Inflammatory macrophage treated with lipopolysaccharide for 4 hours (primary cell): Measurements from ENCODE around the gene NANOG.
"Not testable (repeated sequence)": the region's sequence is repeated elsewhere in the genome, so short reads cannot be mapped to it uniquely, and the experiment has no call there.

Source experiments
- DNase-seq: peaks from one replicate; pipeline ENCODE4 v3.0.0-alpha.2; 2020

The NANOG gene

DNA sequence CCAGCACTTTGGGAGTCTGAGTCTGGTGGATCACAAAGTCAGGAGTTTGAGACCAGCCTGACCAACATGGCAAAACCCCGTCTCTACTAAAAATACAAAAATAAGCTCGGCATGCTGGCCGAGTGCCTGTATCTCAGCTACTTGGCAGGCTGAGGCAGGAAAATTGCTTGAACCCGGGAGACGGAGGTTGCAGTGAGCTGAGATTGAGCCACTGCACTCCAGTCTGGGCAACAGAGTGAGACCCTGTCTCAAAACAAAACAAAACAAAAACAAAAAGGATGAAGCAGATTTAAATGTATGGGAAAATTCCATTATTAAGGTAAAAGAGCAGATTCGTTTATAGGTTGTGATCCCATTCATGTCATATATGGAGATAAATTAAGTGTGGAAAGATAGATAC is 17.1 kb downstream of the NANOG start:
- DNase-seq, result not testable (repeated sequence)

DNA sequence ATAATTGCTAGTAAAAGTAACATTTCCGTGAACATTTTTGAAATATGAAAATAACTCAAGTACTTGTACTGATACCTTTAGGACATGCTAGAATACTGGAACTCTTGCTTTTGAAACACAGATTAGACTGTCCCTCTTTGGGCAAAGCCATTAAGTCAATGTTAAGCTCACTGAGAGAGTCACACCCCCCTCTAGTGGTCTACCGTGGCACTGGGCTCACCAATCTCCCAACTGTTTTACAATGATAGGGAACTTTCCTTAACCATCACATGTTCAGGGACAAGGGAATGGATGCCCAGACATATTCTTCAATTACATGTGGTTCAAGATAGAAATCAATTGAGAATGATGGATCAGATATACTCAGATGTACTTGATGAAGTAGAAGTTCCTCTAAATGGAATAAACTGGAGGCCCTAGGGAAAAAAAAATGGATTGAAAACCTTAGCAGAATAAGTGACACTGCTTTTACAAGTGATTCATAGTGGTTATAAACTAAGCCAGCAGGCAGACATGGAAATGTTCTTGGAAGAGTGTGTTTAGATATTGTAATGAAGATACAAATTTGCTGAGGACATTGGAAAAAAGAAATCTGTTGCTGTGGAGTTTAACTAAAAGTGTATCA is 17.8 kb downstream of the NANOG start:
- peak; percentile 65 for DNase-seq

DNA sequence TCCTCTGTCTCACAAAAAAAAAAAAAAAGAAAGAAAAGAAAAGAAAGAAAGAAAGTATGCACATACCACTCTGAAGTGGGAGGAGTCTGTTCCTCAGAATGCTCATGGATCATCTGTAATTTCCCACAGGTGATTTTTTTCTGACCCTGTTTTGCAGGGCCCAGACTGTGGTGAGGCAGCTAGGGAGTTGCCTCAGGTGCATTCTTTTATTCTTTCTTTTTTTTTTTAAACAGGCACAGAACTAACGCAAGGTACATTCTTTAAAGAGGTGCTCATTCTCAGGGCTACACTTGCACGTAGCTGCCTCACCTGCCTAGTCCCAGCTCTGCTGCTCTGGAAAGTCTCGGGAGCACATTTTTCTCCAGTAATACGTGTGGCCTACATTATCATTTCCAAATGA is 36.6 kb downstream of the NANOG start:
- DNase-seq, result not testable (repeated sequence)

DNA sequence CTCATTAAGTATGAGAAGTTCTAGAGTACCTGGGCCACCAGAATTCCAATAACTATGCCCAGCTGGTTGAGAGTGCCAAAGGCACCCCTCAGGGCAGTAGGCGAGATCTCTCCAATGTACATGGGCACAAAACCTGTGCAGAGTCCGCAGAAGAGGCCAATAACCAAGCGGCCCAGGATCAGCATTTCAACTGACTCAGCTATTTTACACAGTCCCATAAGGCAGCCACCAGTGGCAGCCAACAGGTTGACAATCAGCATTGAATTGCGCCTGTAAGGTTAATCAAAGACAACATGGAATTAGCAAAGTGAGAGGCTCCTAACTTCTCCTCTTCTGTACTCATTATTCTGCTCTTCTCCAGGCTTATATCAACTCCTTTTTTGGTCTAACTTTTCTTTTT is 40.5 kb downstream of the NANOG start:
- not testable (repeated sequence) for DNase-seq

- peak; percentile 73 for DNase-seq
These were observed 43.0 kb downstream of the NANOG start for GRCh38 chr12:7832059-7832696.

DNA sequence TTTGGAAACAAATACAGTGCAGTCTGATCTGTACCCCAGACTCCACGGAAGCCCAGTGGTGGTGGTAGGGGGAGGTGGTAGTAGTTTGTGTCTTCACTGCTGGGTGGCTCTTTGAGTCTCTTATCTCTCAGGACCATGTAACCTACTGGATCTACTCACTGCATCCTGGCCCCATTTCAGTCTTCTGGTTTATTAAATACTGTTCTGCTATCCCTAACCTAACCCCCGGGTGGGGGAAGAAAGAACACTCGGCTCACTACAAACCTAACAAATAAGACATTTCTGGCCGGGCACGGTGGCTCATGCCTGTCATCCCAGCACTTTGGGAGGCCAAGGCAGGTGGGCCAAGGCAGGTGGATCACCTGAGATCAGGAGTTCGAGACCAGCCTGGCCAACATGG is 44.0 kb downstream of the NANOG start:
- DNase-seq, result not testable (repeated sequence)

DNA sequence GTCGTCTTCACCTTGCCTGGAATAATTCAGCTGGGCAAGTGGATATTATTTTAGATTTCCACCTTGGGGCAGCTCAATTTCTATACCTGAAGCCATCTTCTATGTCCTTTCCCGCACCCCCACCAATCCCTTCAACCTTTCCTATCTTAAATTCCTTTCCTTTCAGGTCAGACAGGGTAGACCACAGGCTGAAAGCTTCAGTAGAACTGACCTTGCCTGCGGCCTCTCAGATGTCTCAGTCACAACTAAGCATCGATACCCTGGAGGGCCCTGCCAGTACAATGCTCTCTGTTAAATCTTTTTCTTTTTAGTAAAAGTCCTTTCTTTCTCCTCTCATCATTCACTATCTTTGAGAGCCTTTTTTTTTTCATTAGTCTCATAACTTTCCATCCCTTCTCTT is 44.6 kb downstream of the NANOG start:
- DNase-seq, result no peak

DNA sequence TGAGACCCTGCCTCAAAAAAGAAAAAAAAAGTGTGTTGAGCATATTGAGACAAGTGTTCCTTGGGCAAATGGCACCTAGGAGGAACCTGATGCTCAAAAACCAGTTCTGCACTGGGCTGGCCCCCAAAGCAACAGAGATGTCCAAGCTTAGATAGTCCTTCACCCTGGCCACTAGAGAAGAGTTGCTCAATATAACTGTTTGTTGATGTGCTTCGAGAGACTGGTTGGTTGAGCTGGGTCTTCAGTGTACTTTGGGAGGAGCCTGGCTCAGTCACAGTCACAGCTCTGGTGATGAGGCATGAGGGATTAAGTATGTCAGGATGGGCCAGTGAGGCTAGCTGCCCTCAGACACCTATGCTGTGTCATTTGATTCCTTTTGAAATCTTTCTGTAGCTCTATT is 45.5 kb downstream of the NANOG start:
- peak; percentile 28 for DNase-seq

- DNase-seq, result no peak
These were observed 45.9 kb downstream of the NANOG start for GRCh38 chr12:7835116-7835515.

GRCh38 chr12:7835766-7836165 is 46.6 kb downstream of the NANOG start:
- DNase-seq, result no peak

DNA sequence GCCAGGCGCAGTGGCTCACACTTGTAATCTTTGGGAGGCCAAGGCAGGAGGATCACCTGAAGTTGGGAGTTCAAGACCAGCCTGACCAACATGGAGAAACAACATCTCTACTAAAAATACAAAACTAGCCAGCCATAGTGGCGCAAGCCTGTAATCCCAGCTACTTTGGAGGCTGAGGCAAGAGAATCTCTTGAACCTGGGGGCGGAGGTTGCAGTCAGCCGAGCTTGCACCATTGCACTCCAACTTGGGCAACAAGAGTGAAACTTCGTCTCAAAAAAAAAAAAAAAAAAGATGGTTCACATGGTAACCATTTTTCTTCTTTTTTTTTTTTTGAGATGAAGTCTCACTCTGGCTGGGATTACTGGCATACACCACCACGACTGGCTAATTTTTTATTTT is 48.2 kb downstream of the NANOG start:
- peak; percentile 93 for DNase-seq

- not testable (repeated sequence) for DNase-seq
These were observed 50.0 kb downstream of the NANOG start for GRCh38 chr12:7839226-7839625.

DNA sequence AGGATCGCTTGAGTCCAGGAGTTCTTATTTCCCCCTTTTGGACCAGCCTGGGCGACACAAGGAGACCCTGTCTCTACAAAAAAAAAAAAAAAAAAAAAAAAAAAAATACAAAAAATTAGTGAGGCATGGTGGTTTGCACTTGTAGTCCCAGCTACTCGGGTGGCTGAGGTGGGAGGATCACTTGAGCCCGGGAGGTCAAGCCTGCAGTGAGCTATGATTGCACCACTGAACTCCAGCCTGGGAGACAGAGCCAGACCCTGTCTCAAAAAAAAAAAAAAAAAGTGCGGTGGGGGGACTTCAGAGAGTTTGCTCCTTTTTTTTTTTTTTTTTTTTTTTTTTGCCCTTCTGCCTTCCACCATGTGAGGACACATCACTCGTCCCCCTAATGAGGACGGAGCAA is 50.6 kb downstream of the NANOG start:
- DNase-seq, result not testable (repeated sequence)

DNA sequence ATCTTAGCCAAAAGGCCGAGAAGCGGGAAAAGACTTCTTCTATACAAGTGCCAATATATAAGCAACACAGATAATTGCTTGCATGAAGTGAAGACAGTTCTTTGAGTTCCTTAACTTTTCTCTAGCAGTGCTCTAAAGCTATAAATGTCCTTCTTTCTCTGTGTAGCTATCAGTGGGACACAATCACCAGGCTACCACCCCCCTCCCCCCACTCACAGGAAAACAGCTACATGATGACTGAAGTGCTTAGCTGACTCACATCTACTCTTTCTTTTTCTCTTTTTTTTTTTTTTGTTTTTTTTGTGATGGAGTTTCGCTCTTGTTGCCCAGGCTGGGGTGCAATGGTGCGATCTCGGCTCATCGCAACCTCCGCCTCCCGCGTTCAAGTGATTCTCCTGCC is 53.2 kb downstream of the NANOG start:
- DNase-seq, result not testable (repeated sequence)

DNA sequence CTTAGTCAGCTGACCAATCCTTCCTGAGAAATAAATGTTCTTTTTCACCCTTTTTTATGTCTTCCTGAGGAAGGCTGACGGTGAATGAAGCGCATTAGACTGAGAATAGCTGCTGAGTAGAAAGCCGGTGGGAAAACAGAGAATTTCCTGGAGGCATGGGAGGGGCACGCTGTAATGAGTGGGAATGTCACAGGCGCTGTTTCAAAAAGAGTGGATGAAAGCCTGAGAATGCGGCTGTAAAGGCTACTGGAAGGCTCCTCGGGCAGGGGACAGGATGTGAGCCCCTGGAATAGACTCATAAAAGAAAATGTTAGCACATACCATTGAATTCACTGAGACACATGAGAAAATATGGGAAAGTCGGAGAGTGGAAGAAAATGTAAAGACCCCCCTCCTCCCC is 53.9 kb downstream of the NANOG start:
- not testable (repeated sequence) for DNase-seq

DNA sequence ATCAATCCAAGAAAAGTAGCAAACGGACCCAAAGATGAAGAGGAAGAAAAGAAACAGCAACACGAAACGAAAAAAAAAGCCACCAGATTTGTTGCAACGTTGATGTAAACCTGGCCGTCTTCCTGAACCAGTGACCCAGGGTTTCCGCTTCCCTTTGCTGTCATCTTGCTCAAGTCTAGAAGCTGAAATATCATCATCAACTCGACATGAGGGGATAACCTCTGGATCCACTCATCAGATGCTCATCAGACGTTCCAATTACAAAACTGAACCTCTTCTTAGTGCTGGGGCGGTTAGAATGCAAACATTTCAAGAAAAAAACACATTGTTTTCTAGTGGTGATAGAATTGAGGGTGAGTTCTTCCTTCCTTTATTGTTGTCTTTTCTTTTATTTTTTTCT is 54.4 kb downstream of the NANOG start:
- DNase-seq, result peak; percentile 82

- no peak for DNase-seq
These were observed 54.9 kb downstream of the NANOG start for GRCh38 chr12:7844116-7844515.

GRCh38 chr12:7847226-7848097 is 58.3 kb downstream of the NANOG start:
- not testable (repeated sequence) for DNase-seq

- DNase-seq, result not testable (repeated sequence)
These were observed 58.9 kb downstream of the NANOG start for GRCh38 chr12:7848098-7848422.
